H1 (cell line): ENCODE measurements around the gene ASPDH.

Experiments
- GABPA ChIP-seq: IDR thresholded peaks from 2 replicates; pipeline ENCODE4 v1.6.1; 2011; ENCODE audit warnings: mild to moderate bottlenecking, low read length, moderate library complexity, borderline replicate concordance; ENCODE audit not compliant: insufficient read depth
- GTF2F1 ChIP-seq: IDR thresholded peaks from 2 replicates; pipeline ENCODE4 v1.6.1; 2012; ENCODE audit warnings: low read depth, low read length, improper control_type of control experiment, borderline replicate concordance
- POLR2AphosphoS5 ChIP-seq: IDR thresholded peaks from 2 replicates; pipeline ENCODE4 v1.6.1; 2011; ENCODE audit warnings: low read depth, low read length
- TF ChIP-seq, protein P1 (sequence below), 3 experiments: IDR thresholded peaks; 1 replicate in 2 of 3; 2 replicates in 1 of 3; pipeline versions ENCODE4 v1.5.1 to v1.6.1; 2011; ENCODE audit warnings: low read length in 3 of 3, mild to moderate bottlenecking in 3 of 3, inconsistent platforms in 2 of 3, low read depth in 1 of 3, moderate library complexity in 1 of 3; ENCODE audit not compliant: insufficient read depth in 1 of 3; ENCODE audit errors: control extremely low read depth in 1 of 3

DNA sequence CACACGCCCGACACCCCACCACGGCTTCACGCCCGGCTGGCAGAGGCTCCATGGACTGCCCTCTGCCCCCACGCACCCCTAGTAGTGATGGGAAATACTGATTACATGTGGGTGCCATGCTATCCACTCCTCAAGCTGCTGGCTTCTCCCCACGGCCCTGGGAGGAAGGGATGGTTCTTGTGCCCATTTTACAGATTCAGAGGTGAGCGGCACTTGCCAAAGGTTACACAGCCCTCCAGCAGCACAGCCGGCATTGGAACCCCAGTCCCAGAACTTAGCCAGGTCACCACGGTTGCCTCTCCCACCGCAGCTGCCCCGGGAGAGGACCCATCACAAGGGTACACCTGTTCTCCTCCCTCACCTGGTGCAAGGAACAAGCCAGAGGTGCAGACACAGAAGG lies 41.3 kb upstream of the ASPDH start:
- no peak for TF ChIP-seq GTF2F1
- no peak for TF ChIP-seq POLR2AphosphoS5
- TF ChIP-seq, protein P1, sequence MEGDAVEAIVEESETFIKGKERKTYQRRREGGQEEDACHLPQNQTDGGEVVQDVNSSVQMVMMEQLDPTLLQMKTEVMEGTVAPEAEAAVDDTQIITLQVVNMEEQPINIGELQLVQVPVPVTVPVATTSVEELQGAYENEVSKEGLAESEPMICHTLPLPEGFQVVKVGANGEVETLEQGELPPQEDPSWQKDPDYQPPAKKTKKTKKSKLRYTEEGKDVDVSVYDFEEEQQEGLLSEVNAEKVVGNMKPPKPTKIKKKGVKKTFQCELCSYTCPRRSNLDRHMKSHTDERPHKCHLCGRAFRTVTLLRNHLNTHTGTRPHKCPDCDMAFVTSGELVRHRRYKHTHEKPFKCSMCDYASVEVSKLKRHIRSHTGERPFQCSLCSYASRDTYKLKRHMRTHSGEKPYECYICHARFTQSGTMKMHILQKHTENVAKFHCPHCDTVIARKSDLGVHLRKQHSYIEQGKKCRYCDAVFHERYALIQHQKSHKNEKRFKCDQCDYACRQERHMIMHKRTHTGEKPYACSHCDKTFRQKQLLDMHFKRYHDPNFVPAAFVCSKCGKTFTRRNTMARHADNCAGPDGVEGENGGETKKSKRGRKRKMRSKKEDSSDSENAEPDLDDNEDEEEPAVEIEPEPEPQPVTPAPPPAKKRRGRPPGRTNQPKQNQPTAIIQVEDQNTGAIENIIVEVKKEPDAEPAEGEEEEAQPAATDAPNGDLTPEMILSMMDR (IDR thresholded peaks at IDR 0.05; ENCODE audit: control extremely low read depth in 1 of 3, insufficient read depth in 1 of 3, low read depth in 1 of 3, low read length in 3 of 3), result no peak
- no peak for TF ChIP-seq GABPA
